ENCODE measurements around the gene JADE2.

DNA sequence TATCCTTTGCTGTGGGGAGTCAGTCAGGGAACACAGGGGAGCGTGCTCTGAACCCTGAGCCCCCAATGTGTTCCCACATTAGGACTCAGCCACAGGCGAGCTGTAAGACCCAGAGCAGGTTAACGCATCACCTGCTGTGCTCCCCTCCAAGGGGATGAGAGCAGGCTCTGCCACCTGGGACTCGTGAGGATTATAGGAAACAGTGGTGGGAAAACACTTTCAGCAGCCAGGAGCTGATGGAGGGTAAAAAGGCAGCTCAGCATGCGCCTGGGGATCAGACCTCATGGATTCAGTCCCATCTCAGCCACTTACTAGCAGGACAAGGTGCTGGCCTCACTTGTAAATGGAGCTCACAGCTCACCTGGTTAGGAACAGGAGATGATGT lies 9.2 kb downstream of the JADE2 start:
- no peak for TF ChIP-seq RARB (CRISPR knock-in tag; IDR thresholded peaks at IDR 0.05)
- TF ChIP-seq, protein P1, sequence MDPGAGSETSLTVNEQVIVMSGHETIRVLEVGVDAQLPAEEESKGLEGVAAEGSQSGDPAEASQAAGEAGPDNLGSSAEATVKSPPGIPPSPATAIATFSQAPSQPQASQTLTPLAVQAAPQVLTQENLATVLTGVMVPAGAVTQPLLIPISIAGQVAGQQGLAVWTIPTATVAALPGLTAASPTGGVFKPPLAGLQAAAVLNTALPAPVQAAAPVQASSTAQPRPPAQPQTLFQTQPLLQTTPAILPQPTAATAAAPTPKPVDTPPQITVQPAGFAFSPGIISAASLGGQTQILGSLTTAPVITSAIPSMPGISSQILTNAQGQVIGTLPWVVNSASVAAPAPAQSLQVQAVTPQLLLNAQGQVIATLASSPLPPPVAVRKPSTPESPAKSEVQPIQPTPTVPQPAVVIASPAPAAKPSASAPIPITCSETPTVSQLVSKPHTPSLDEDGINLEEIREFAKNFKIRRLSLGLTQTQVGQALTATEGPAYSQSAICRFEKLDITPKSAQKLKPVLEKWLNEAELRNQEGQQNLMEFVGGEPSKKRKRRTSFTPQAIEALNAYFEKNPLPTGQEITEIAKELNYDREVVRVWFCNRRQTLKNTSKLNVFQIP (CRISPR knock-in tag; IDR thresholded peaks at IDR 0.05; ENCODE audit: borderline replicate concordance, low read depth) = no peak
- no peak for TF ChIP-seq ZNF70 (CRISPR knock-in tag; IDR thresholded peaks at IDR 0.05)
- no peak for TF ChIP-seq ISL1 (CRISPR knock-in tag; IDR thresholded peaks at IDR 0.05)
- no peak for TF ChIP-seq ZNF8 (CRISPR knock-in tag; IDR thresholded peaks at IDR 0.05)
- TF ChIP-seq ZFP30 (CRISPR knock-in tag; IDR thresholded peaks at IDR 0.05) = no peak
- no peak for TF ChIP-seq ARNTL (CRISPR knock-in tag; IDR thresholded peaks at IDR 0.05; ENCODE audit: borderline replicate concordance, low read depth)
- no peak for TF ChIP-seq SNAI2 (CRISPR knock-in tag; IDR thresholded peaks at IDR 0.05)

Measured in SK-N-SH treated with all-trans-retinoic acid at 6 μM for 48 hours (cell line).